GM21576 (cell line): ENCODE measurements around the gene HPCAL4.

Source experiments
- ATAC-seq: cut with Tn5 transposase; IDR thresholded peaks from one replicate; pipeline ENCODE4 v1.9.1; 2021; ENCODE audit warnings: mild to moderate bottlenecking, moderate library complexity; ENCODE audit not compliant: unreplicated experiment

HPCAL4 gene

DNA sequence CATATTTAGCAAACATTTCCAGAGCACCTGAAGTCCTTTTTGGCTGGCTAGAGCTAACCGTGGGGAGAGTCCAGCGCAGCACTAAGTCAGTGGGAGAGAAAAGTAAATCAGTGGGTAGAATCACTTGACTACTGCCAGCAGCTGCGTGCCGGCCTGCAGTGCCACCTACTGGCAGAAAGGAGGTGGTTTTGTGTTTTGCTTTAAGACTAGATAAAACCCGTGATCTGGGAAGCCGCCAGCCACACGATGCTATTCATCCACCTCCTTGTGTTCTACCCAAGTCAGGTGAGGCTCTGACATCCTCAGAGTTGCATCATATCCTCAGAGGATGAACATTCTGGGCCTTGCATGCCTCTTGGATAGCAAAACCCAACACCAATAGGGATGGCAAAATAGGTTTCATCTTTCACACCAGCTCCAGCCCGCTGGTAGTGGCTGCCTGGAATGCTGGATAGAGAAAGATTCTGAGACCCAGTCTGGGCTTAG, 37.6 kb downstream of the HPCAL4 start:
- no peak for ATAC-seq

DNA sequence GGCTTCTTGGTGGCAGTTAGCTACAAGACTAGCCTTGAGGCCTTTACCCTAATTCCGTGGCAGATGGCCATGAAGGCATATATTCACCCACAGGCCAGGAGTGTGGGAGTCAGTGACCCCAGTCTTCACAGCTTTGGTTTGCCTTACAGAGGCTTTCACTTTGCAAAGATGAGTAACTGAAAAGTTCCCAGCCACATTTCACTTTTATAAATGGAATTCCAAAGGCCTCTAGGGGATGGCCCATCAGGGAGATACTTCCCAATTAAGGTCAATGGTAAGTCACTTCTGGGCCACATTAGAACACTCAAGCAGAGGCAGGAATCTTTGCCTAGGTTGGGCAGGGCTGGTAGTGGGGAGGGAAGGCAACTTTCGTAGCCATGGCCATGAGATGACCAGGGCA, 38.7 kb downstream of the HPCAL4 start:
- ATAC-seq: no peak

DNA sequence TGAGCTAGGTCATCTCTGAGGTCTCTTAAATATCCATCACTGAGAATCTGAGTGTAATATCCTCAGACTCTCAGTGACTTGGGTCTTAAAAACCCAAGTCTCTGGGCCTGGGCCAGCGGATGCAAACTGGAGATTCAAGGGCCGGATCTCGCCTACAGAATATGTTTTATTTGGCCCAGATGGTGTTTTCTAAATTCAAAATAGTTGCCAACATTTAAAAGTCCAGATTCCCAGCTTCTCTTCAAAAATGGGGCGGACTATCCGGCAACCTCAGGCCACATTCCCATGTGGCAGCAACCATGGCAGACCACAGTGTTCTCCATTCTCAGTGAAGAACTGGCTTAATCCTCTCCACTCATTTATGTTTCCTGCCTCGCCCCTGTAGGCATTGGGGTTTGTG, 39.1 kb downstream of the HPCAL4 start:
- ATAC-seq: no peak

DNA sequence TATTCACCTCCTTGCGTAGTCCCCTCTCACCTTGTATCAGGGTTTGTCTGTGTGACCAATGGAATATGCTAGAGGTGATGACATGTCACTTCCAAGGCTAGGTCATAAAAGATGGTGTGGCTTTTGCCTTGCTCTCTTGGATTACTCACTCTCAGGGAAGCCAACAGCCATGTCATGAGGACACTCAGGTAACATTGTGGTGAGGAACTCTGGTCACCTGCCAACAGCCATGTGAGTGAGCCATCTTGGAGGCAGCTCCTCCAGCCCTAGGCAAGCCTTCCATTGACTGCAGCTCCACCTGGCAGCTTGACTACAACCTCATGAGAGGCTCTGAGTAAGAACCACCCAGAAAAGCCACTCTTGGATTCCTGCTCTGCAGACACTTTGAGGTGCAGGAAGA, 40.8 kb downstream of the HPCAL4 start:
- ATAC-seq: no peak

DNA sequence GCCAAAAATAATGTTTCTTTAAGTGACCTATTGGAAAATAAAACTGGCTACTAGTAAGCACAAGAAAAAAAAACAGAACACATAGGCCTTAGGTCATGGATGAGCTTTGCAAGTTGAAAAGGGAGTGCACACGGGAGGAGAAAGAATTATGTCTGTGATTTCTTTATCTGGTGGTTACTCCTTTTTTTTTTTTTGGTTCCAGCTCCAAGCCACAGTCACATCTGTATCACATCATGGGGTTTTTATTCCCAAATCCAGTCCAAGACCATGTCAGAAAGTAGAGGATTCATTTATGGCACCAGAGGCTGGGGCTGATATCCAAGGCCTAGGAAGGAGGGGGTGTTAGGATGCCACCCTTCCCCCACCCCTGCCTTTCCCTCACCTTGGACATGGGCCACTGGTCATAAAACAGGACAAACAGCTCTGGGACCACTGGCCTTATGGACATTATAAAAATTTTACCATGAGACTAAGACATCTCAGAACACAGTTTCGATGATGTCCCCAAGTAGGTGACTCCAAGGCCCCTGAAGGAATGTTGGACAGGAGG, 41.5 kb downstream of the HPCAL4 start:
- ATAC-seq: no peak

DNA sequence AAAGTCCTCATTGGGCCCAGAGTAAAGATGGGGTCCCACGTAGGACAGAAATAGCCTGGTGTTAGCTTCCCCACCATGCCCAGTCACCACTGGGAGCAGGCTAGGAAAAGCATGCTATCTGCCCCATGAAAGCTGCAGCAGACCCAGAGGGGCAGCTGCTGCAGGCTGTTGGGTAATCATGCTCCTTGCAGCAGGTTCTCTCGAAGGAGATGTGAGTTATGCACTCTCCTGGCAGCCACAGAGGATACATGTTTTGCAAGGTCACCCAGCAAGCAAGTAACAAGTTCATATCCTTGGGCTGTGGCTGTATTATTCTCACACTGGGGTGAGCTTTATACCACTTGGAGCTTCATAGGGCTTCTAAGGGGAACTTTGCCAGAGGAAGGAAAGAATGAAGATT, 42.7 kb downstream of the HPCAL4 start:
- ATAC-seq: no peak

DNA sequence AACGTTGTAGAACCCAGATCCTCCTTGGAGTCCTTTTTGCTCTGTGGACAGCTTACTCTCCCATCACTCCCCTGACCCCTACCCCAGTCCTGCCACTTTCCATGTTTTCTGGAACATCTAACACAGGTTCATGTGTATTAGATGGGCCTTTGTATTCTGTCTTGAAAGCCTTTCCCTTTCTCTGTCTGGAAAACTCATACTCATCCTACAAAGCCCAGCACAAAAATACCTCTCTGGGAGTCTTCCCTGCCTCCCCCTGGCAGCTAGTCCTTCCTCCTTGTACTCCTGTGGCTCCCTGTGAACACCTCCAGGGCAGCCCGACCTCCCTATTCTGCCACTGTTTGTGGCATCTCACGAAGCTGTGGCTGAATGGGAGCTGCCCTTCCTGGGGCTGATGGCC, 44.0 kb downstream of the HPCAL4 start:
- no peak for ATAC-seq

DNA sequence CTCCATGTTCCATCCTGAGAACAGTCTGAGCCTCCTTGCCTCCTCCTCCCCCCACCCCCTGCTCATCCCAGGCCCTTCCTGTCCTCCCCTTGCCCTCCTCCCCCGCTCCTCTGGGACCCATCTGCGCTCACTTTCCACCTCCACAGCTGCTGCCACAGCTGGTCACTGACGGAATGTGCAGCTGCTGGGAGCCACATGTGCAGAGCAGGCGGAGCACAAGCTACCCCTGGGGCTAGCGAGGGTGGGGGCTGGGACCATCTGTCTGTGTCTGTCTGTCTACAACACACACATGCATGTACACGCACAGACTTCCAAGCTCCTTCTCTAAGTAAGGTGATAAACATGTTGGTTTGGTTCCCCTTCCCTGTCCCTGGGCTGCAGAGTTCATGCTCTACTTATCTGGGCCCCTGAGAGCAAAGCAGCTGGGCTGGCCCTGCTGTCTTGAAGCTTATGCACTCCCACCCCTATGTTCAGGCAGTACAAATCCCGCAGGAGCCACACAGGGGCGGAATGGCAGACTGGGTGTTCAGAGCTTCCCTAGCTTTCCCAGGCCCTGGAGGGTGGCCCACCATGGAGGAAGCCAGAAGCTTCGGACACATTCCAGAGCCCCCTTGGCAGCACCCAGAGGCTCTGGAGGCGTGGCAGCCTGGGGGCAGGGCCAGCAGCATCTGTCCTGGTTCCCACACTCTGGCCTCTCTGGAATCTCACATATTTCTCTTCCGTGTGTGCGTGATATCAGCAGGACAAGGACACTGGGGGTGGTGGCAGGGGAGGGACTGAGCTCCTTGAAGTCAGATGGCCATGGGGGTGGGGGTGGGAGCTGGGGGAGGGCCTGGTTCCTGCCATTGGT, 44.8 kb downstream of the HPCAL4 start:
- no peak for ATAC-seq

DNA sequence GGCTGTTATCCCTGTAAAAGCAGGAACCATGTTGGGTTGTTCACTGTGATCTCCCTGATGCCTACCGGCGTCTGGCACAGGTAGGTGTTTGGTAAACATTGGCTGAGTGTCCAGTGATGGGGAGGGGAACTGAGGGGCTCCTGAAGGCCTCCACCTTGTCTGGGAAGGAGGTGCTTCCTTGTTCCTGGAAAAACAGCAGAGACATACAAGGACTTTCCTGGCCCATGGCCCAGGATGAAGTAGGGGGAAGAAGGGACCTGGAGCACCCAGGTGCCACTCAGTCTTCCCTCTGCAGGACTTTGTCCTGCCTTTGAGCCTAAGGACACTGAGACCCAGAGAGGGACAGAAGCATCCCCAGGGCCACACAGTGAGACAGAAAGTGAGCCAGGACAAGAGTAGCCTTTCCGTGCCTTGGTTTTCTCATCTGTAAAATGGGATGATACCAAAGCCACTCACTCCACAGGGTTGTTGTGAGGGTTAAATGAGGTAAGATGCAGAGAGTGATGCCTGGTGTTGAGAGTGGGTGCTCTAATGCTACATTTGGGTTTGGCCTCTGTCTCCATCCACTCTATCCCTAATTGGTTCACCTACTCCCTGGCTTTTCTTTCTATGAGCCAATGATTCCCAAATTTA, 45.7 kb downstream of the HPCAL4 start:
- ATAC-seq: no peak

DNA sequence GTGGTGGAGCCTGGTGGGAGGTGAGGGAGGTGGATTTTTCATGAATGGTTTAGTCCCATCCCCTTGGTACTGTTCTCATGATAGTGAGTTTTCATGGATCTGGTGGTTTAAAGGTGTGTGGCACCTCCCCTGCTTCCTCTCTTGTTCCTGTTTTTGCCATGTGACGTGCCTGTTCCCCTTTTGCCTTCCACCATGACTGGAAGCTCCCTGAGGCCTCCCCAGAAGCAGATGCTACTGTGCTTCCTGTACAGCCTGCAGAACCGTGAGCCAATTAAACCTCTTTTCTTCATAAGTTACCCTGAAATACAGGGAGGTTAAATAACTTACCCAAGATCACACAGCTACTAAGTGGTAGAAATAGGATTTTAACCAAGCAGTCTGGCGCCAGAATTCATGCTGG, 47.5 kb downstream of the HPCAL4 start:
- ATAC-seq: no peak

DNA sequence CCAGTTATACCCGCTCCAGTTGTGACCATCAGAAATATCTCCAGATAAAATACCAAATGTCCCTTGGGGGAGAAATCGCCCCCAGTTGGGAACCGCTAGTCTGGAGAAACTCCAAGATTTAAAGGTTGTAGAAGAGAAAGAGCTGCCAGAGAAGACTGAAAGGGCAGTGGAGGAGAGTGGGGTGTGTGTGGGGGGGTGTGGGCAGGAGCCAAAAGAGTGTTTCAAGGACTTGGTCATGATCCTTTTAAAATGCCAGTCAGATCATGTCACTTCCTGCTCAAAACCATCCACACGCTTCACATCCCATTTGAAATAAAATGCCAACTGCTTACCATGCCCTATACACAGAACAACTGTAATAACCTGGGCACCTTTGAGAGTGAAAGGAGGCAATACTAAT, 48.4 kb downstream of the HPCAL4 start:
- no peak for ATAC-seq

DNA sequence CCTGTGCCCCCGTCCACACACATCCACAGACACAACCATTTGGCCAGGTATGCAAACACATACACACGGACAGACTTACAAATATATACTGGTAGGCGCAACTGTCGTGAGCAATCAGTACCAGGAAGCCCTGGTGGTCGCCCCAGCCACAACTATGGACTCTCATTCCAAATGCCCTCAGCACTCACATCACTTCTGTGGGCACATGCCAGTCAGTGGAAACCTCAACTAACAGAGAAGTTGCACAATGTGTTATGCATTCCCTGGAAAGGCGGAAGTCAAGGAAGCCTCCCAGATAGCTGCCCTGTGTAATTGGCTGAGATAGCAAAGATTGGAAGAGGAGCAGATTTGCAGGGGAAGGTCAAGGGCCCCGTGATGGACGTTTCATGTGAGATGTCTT, 50.4 kb downstream of the HPCAL4 start:
- no peak for ATAC-seq

DNA sequence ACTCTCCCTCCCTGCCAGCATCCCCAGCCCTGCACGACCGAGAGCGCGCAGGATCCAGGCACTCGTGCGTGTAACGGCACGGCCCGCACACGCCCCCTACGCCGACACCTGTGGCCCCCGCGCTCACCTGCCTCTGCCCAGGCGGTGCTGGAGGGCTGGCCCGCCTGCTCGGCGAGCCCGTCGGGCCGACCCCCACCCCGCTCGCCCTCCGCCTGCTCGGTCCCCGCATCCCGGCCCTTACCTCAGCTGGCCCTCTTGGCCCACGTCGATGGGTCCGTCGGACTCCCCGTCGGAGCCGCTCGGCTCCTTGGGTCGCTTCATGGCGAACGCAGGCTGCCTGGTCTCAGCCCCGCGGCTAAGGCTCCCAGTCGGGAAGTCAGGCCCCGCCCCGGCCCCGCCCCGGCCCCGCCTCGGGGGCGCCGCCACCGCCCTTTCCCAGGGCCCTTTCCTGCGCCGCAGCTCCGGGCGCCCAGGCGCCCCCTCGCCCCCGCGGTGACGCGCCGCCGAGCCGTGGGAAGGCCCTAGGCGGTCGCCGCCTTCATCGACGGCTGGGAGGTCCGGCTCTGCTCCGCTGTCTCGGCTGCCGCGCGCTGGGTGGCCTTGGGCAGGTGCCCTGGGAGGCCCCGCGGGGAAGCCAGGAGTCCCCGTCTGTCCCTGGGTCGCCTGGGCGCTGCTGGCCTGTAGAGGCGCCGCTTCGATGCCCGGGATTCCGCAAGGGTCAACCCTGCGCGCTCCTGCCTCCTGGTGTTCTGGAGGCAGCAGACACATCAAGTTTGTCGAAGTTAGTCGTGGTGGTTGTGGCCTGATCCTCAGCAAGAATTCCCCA, 51.7 kb downstream of the HPCAL4 start, which contains the start of gene HEYL:
Gene HEYL, minus strand, starts transcription at position 339 of the 826 bp plus-strand sequence. Its CDS starts 18 bp downstream, at position 321.
- no peak for ATAC-seq

DNA sequence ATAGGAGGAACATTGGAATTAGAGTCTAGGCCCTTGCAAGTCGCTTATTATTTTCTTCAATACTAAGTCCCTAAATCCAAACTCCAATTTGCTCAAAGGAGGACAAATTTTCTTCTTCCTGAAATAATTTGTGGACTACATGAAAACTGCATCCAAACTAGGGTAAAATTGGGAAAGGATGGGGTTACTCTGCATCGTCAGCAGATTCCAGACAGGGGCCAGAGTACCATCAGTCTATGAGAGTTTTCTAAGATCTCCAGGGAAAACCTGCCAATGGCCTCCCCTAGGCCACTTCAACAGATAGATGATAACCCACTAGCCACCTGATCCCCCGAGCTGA, 52.3 kb downstream of the HPCAL4 start:
- no peak for ATAC-seq

DNA sequence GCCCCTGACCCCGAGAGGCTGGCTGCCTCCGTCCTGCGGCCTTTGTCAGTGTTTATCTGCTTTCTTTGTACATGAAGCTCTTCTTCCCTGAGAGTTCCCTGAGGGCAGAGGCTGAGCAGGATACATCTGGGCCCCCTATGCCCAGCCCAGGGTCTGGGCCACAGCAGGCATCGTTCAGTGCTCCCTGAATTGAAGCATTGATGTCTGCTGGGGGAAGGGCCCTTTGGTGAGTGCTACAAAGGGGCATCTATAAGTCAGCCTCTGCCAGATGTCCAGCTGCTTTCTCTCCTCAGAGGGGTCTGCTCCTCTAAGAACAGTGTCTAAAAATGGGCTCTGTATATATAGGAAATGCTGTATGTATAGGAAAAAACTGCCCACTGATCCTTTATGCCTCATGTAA, 53.9 kb downstream of the HPCAL4 start:
- no peak for ATAC-seq

DNA sequence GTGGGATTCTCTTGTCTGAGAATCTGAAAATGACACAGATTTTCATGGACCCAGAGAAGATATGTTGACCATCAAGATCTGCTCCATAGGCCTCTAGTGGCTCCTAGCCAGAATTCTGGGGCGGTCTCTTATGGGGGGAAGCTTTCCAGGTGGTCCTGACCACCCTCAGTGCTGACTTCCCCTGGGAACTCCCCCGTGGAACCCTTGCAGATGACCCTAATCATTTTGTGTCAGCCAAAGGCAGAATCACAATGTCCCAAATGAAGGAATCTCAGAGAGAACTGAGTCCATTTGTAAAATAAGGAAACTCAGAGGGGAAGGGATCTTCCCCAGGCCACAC, 55.4 kb downstream of the HPCAL4 start:
- no peak for ATAC-seq

DNA sequence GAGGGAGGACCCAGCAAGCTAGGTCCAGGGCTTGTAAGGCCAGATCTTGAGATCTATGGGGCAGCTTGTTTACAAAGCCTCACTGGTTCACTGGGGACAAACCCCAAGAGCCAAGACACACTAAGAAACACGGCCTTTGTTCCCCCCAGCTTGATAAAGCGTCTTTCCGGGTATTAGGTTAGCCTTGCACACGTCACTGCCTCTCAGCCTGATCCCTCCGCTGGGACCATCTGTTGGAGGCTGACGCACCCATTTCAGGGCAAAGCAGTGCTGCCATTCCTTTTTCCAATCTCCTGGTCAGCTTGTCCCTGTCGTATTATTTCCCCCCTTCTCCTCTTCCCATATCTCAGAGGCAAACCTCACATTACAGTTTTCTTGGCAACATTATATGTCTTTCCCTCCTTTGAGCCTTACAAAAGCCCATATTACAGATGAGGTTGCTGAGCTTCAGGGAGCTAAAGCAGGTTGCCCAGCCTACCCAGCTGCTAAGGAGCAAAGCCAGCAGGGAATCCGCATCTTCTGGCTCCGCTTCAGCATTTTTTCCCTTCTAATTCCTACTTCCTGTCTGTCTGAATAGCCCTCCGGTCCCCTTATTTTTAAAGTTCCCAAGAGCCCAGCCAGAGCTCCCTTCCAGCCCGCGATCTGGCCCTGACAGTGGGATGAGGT, 55.9 kb downstream of the HPCAL4 start:
- no peak for ATAC-seq

DNA sequence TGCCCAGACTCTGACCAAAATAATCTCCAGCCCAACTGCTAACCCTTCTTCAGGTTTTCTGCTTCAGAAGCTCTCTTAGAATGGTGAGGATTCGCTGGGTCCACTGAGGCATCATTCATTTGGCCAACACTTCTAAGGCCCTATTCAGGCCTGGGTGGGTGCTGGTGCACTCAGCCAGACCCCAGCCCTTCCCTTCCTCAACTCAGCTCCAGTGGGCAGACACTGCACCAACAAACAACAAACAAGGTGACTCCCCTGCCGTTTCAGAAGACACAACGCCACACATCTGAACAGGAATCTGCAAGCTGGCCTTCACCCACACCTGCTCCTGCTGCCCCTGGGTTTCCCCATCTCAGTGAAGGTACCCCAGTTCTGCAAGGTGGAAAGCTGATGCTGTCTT, 57.8 kb downstream of the HPCAL4 start:
- ATAC-seq: no peak

DNA sequence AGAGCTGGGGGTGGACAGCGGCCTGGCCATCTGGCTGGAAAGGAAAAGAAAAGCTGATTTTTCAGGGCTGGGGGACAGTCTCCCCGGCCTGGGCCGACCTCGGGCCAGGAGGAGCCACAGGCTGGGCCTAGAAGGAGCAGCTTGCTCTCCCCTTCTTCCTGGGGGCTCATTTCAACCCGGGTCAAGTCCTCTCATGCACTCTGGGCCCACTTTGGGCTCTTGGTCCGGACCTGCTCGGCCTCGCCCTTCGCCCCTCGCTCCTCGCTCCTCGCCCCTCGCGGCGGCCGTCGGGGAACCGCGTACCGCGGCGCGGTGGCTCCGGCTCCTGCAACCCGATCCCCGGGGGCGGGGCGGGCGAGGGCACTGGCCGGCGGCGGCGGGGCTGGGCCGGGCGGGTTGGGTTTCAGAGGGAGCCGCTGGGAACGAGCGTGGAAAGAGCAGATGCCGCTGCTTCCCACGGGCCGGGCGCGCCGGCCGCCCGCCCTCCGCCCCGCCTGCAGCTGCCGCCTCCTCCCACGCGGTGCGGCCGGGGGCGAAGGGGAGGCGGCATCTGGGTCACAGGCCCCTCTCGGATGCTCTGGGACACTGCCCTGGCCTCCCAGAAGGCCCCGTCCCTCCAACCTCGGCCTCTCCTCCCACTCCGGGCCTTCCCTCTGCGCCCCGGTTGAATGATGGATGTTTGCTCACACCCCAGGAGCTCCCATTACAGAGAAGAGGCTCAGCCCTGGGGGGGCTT, 58.4 kb downstream of the HPCAL4 start:
- no peak for ATAC-seq

DNA sequence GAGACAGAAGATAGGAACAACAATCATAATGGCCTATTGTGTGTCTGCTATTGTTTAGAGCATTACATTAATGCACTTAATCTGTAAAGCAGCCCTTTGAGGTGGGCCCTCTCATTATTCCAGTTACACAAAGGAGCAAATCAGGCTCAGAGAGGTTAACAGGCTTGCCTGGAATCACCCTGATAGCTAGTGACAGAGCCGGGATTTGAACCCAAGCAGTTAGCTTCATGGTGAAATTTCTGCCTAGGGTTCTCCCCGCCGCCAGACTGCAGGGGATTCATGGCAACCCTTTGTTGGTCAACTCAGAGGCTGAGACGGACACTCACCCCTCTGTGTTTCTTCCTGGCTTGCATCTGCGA, 58.9 kb downstream of the HPCAL4 start:
- ATAC-seq: no peak
